H9 (cell line): Measurements from ENCODE around the gene SFXN5. TPM values are rescaled to one million over a fixed set of nuclear protein-coding genes. Genes with fewer than 3 reads are reported as not detected.
A peak's percentile ranks its signal among the peaks of the same experiment; 100 is the strongest.

Experiments
- DNase-seq: peaks from one replicate; pipeline ENCODE4 v3.0.0-alpha.2; 2017
- H2AFZ ChIP-seq: one replicate; pipeline ENCODE4 v1.6.1; 2013; ENCODE audit warnings: mild to moderate bottlenecking, low read length, control low read depth, moderate library complexity
- H2AK5ac ChIP-seq: 2 replicates; pipeline ENCODE4 v1.6.1; 2013; ENCODE audit warnings: low read length, control low read depth, mixed read lengths; ENCODE audit not compliant: insufficient read length
- H2BK120ac ChIP-seq: one replicate; pipeline ENCODE4 v1.6.1; 2013; ENCODE audit warnings: low read depth, mild to moderate bottlenecking, low read length, control low read depth, inconsistent platforms; ENCODE audit not compliant: poor library complexity, severe bottlenecking
- H2BK12ac ChIP-seq: 2 replicates; pipeline ENCODE4 v1.6.1; 2013; ENCODE audit warnings: low read length, control low read depth, mixed read lengths, low read depth; ENCODE audit not compliant: insufficient read length
- H2BK15ac ChIP-seq: 2 replicates; pipeline ENCODE4 v1.6.1; 2013; ENCODE audit warnings: low read depth, low read length, control low read depth
- H2BK20ac ChIP-seq: one replicate; pipeline ENCODE4 v1.6.1; 2013; ENCODE audit warnings: low read depth, mild to moderate bottlenecking, low read length, control low read depth, inconsistent platforms; ENCODE audit not compliant: poor library complexity, severe bottlenecking
- H2BK5ac ChIP-seq: 2 replicates; pipeline ENCODE4 v1.6.1; 2013; ENCODE audit warnings: low read length, control low read depth, mixed read lengths; ENCODE audit not compliant: insufficient read length
- H3K14ac ChIP-seq: 2 replicates; pipeline ENCODE4 v1.6.1; 2013; ENCODE audit warnings: low read length, control low read depth; ENCODE audit not compliant: insufficient read depth
- H3K18ac ChIP-seq: 2 replicates; pipeline ENCODE4 v1.6.1; 2013; ENCODE audit warnings: low read depth, mild to moderate bottlenecking, mixed read lengths, low read length, control low read depth; ENCODE audit not compliant: insufficient read length
- H3K23ac ChIP-seq: 2 replicates; pipeline ENCODE4 v1.6.1; 2013; ENCODE audit warnings: low read length, control low read depth, mixed read lengths, low read depth; ENCODE audit not compliant: insufficient read length
- H3K23me2 ChIP-seq: 2 replicates; pipeline ENCODE4 v1.6.1; 2013; ENCODE audit warnings: low read depth, mild to moderate bottlenecking, mixed read lengths, low read length, control low read depth; ENCODE audit not compliant: insufficient read length, poor library complexity, severe bottlenecking
- H3K27ac ChIP-seq: 2 replicates; pipeline ENCODE4 v1.5.1; 2013; ENCODE audit warnings: low read length, control low read depth, mixed read lengths, low read depth; ENCODE audit not compliant: insufficient read length
- H3K27me3 ChIP-seq: 2 replicates; pipeline ENCODE4 v1.6.1; 2013; ENCODE audit warnings: low read length, control low read depth, inconsistent platforms; ENCODE audit not compliant: insufficient read depth
- H3K4ac ChIP-seq: 2 replicates; pipeline ENCODE4 v1.6.1; 2013; ENCODE audit warnings: low read depth, mild to moderate bottlenecking, control low read depth, inconsistent platforms, low read length, moderate library complexity
- H3K4me1 ChIP-seq: 2 replicates; pipeline ENCODE4 v1.6.1; 2013; ENCODE audit warnings: low read length, control low read depth, inconsistent platforms; ENCODE audit not compliant: insufficient read depth
- H3K4me2 ChIP-seq: 2 replicates; pipeline ENCODE4 v1.6.1; 2013; ENCODE audit warnings: low read length, control low read depth, mixed read lengths; ENCODE audit not compliant: insufficient read length, insufficient read depth
- H3K56ac ChIP-seq: 2 replicates; pipeline ENCODE4 v1.6.1; 2013; ENCODE audit warnings: low read depth, mild to moderate bottlenecking, mixed read lengths, low read length, control low read depth; ENCODE audit not compliant: insufficient read length
- H3K79me1 ChIP-seq: 2 replicates; pipeline ENCODE4 v1.6.1; 2013; ENCODE audit warnings: low read depth, mild to moderate bottlenecking, moderate library complexity, low read length, control low read depth, inconsistent platforms; ENCODE audit not compliant: insufficient read depth, poor library complexity, severe bottlenecking
- H3K79me2 ChIP-seq: 2 replicates; pipeline ENCODE4 v1.6.1; 2013; ENCODE audit warnings: low read length, control low read depth, inconsistent platforms; ENCODE audit not compliant: insufficient read depth
- H3K9ac ChIP-seq: 2 replicates; pipeline ENCODE4 v1.6.1; 2013; ENCODE audit warnings: low read length, control low read depth, mixed read lengths; ENCODE audit not compliant: insufficient read length; ENCODE audit errors: extremely low read depth
- H3K9me3 ChIP-seq: one replicate; pipeline ENCODE4 v1.6.1; 2013; ENCODE audit warnings: low read depth, low read length, inconsistent platforms; ENCODE audit not compliant: control insufficient read depth
- H3T11ph ChIP-seq: one replicate; pipeline ENCODE4 v1.6.1; 2013; ENCODE audit warnings: mild to moderate bottlenecking, low read length, control low read depth, inconsistent platforms
- H4K20me1 ChIP-seq: one replicate; pipeline ENCODE4 v1.6.1; 2013; ENCODE audit not compliant: control insufficient read depth, insufficient read length, insufficient read depth
- H4K5ac ChIP-seq: 2 replicates; pipeline ENCODE4 v1.6.1; 2013; ENCODE audit warnings: low read depth, mild to moderate bottlenecking, mixed read lengths, low read length, control low read depth; ENCODE audit not compliant: insufficient read length
- H4K8ac ChIP-seq: replicated peaks from 2 replicates; pipeline ENCODE4 v1.6.1; 2013; ENCODE audit warnings: low read length, control low read depth, mixed read lengths, low read depth; ENCODE audit not compliant: insufficient read length
- H4K91ac ChIP-seq: 2 replicates; pipeline ENCODE4 v1.6.1; 2013; ENCODE audit warnings: low read depth, mild to moderate bottlenecking, moderate library complexity, mixed read lengths, low read length, control low read depth; ENCODE audit not compliant: insufficient read length
- H3K27ac Mint-ChIP-seq, 3 experiments: 2 replicates in 2 of 3; 3 replicates in 1 of 3; pipeline ENCODE4 v1.8.0; 2020 to 2021; ENCODE audit warnings: mixed read lengths in 3 of 3, mild to moderate bottlenecking in 1 of 3, moderate library complexity in 1 of 3
- H3K27me3 Mint-ChIP-seq: 2 replicates; pipeline ENCODE4 v1.8.0; 2021; ENCODE audit warnings: low read depth, mild to moderate bottlenecking, moderate library complexity, mixed read lengths
- H3K36me3 Mint-ChIP-seq, 3 experiments: 2 replicates in 2 of 3; 3 replicates in 1 of 3; pipeline ENCODE4 v1.8.0; 2020 to 2021; ENCODE audit warnings: low read depth in 3 of 3, mixed read lengths in 3 of 3; ENCODE audit not compliant: insufficient read depth in 1 of 3
- H3K4me1 Mint-ChIP-seq, 2 experiments: 2 replicates each; pipeline ENCODE4 v1.8.0; 2020; ENCODE audit warnings: mixed read lengths in 2 of 2
- H3K4me3 Mint-ChIP-seq, 2 experiments: 2 replicates in 1 of 2; 3 replicates in 1 of 2; pipeline ENCODE4 v1.8.0; 2020 to 2021; ENCODE audit warnings: mild to moderate bottlenecking in 2 of 2, mixed read lengths in 2 of 2, moderate library complexity in 1 of 2
- H3K9me3 Mint-ChIP-seq, 2 experiments: 2 replicates in 1 of 2; 3 replicates in 1 of 2; pipeline ENCODE4 v1.8.0; 2020; ENCODE audit warnings: mild to moderate bottlenecking in 2 of 2, mixed read lengths in 2 of 2, moderate library complexity in 1 of 2
- WGBS: extraction: QIAGEN DNeasy Blood & Tissue Kit; methylation state at CpG from one replicate; pipeline ENCODE4 v1.1.7; 2013; ENCODE audit warnings: missing lambda C conversion rate, low lambda C conversion rate, mixed read lengths; ENCODE audit not compliant: insufficient read length; ENCODE audit errors: extremely low coverage; 5-methylcytosine and 5-hydroxymethylcytosine counted together
- total RNA-seq: library from RNA; stranded (reverse); gene quantifications from 2 replicates; pipeline ENCODE4 v1.2.1, GENCODE V29; 2021
- TF ChIP-seq, protein P1 (sequence below): fragments of 200-600 bp; sonication (generic); conservative IDR thresholded peaks from 3 replicates; pipeline ENCODE4 v1.8.0; 2021; ENCODE audit warnings: antibody characterized with exemption, mild to moderate bottlenecking

SFXN5 gene
- total RNA-seq, 1 experiment from 2014 or later: 30.9 TPM

DNA sequence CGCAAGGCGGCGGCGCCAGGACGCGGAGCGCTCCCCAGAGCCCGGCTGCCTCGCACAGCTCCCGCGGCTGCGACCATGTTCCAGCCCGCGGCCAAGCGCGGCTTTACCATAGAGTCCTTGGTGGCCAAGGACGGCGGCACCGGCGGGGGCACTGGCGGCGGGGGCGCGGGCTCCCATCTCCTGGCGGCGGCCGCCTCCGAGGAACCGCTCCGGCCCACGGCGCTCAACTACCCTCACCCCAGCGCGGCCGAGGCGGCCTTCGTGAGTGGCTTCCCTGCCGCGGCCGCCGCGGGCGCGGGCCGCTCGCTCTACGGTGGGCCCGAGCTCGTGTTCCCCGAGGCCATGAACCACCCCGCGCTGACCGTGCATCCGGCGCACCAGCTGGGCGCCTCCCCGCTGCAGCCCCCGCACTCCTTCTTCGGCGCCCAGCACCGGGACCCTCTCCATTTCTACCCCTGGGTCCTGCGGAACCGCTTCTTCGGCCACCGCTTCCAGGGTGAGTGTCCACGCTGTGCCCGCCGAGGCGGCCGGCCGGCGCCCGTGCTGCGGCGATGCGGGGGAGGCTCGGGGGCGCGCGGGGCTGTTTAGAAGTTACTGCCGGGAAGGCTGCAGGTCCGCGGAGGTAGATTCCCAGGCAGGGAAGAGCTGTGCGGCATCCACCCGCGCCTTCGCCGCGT, 153.5 kb downstream of the SFXN5 start:
- no CpG with 5 or more reads among the region's 89 CpGs for WGBS
- peak overlapping the region; percentile 53 to 93 for H3K4me3 Mint-ChIP-seq

More for the DNA sequence above, 153.5 kb downstream of the SFXN5 start:
- no peak overlapping the region for H3K14ac ChIP-seq
- no peaks in the 10 kb centered on the region for H3K79me1 ChIP-seq
- peaks cover 76% of the 10 kb centered on the region for H3K27me3 ChIP-seq
- H2BK5ac ChIP-seq: no peak overlapping the region
- Mint-ChIP-seq H3K27ac (no peak overlapping the region; a peak in 1 of 7 replicates), H3K27me3 (peaks cover 42% of the 10 kb centered on the region), H3K36me3 (peaks cover 0 to 7% (median 5%) of the 10 kb centered on the region in 3 experiments; a peak in 2 of 7 replicates), H3K9me3 (peaks cover 0 to 4% of the 10 kb centered on the region in 2 experiments; a peak in 2 of 5 replicates), H3K4me1 (peaks cover 24 to 47% of the 10 kb centered on the region in 2 experiments)
- no peak overlapping the region for H3K27ac ChIP-seq
- TF ChIP-seq, protein P1, sequence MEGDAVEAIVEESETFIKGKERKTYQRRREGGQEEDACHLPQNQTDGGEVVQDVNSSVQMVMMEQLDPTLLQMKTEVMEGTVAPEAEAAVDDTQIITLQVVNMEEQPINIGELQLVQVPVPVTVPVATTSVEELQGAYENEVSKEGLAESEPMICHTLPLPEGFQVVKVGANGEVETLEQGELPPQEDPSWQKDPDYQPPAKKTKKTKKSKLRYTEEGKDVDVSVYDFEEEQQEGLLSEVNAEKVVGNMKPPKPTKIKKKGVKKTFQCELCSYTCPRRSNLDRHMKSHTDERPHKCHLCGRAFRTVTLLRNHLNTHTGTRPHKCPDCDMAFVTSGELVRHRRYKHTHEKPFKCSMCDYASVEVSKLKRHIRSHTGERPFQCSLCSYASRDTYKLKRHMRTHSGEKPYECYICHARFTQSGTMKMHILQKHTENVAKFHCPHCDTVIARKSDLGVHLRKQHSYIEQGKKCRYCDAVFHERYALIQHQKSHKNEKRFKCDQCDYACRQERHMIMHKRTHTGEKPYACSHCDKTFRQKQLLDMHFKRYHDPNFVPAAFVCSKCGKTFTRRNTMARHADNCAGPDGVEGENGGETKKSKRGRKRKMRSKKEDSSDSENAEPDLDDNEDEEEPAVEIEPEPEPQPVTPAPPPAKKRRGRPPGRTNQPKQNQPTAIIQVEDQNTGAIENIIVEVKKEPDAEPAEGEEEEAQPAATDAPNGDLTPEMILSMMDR: no peak
- H3K4me1 ChIP-seq: peaks cover 11% of the 10 kb centered on the region
- peaks cover 38% of the 10 kb centered on the region for H3K23me2 ChIP-seq
- H2AFZ ChIP-seq: no peak overlapping the region
- H3K79me2 ChIP-seq: no peaks in the 10 kb centered on the region
- no peak overlapping the region for H3T11ph ChIP-seq
- H3K56ac ChIP-seq: no peak overlapping the region
- no peak overlapping the region for H4K5ac ChIP-seq
- peak overlapping the region; percentile 87 for H3K4me2 ChIP-seq
- DNase-seq: peak; percentile 50
- H3K23ac ChIP-seq: no peak overlapping the region
- no peak overlapping the region for H2BK120ac ChIP-seq
- no peak overlapping the region for H2BK12ac ChIP-seq
- no peak overlapping the region for H2AK5ac ChIP-seq
- no peak overlapping the region for H2BK20ac ChIP-seq
- H3K4ac ChIP-seq: no peak overlapping the region
- H3K9ac ChIP-seq: no peak overlapping the region
- H4K91ac ChIP-seq: no peak overlapping the region
- no peaks in the 10 kb centered on the region for H3K9me3 ChIP-seq
- no peak overlapping the region; the same call in 1 of the 2 replicates for H2BK15ac ChIP-seq
- H3K18ac ChIP-seq: no peak overlapping the region
- H4K20me1 ChIP-seq: no peaks in the 10 kb centered on the region
- no peak overlapping the region for H4K8ac ChIP-seq
